ENCODE data around the gene PDE1A. TPM values are rescaled to one million over a fixed set of nuclear protein-coding genes. Genes with fewer than 3 reads are reported as not detected.

PDE1A gene
- total and polyA plus RNA-seq, 7 donors = 0.92 to 4.2 (median 1.8) TPM

DNA sequence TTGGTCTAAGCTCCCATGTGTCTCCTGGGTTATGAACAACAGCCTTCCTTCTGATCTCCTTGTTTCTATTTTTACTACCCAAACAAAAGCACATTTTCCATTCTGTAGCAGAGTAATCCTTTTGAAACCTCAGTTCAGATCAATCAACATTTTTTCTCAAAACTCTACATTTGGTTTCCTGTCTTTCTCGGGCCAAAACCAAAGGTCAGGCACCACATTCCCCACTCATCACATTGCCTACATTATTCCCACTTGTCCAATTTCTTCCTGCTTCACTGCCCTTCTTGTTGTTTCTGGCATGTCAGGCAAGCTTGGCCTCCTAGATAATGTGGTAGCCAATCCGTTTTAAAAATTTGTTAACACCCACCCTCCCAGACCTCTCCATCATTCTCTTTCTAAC, 244.4 kb downstream of the PDE1A start:
- WGBS, 3 donors = 51 to 67% (median 59%) methylated on average over 2 of the region's 2 CpGs
- ATAC-seq = no peak
- intact Hi-C loops (cut with DNase I) = no loop called here
- peaks cover 5% of the 10 kb centered on the region for H3K9me3 ChIP-seq
- no peaks in the 10 kb centered on the region for H3K36me3 ChIP-seq (ENCODE audit: insufficient read depth in 1 of 2, low read depth in 1 of 2)
- H3K4me3 ChIP-seq = no peak overlapping the region
- no peak for DNase-seq
- no peaks in the 10 kb centered on the region for H3K27me3 ChIP-seq (ENCODE audit: insufficient read depth in 3 of 3, low read length in 2 of 3)
- TF ChIP-seq CTCF (IDR thresholded peaks at IDR 0.05) = no peak
- H3K4me1 ChIP-seq = no peaks in the 10 kb centered on the region
- H3K27ac ChIP-seq = no peak overlapping the region

DNA sequence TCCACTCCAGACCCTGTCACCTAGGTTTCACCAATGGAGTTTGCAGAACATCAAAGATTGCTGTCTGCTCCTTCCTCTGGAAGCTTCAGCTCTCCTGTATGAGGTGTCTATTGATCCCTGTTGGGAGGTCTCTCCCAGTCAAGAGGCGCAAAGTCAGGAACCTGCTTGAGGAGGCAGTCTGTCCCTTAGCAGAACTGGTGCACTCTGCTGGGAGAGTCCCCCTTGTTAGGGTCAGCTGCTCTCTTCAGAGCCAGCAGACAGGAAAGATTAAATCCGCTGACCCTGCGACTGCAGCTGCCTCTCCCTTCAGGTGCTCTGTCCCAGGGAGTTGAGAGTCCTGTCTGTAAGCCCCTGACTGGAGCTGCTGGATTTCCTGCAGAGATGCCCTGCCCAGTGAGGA, 245.5 kb downstream of the PDE1A start:
- Histone ChIP-seq H3K4me1 (no peaks in the 10 kb centered on the region), H3K27ac (no peak overlapping the region), H3K4me3 (no peak overlapping the region), H3K9me3 (peaks cover 5% of the 10 kb centered on the region), H3K36me3 (ENCODE audit: insufficient read depth in 1 of 2, low read depth in 1 of 2) (no peaks in the 10 kb centered on the region), H3K27me3 (ENCODE audit: insufficient read depth in 3 of 3, low read length in 2 of 3) (no peaks in the 10 kb centered on the region)
- DNase-seq (no peak), ATAC-seq (no peak)
- no peak for TF ChIP-seq CTCF (IDR thresholded peaks at IDR 0.05)
- intact Hi-C loops (cut with DNase I) = no loop called here
- 77 to 86% (median 85%) methylated on average over 3 of the region's 3 CpGs for WGBS, 3 donors

GRCh38 chr2:182179176-182179575, 247.7 kb downstream of the PDE1A start:
- no peaks in the 10 kb centered on the region for H3K27me3 ChIP-seq (ENCODE audit: insufficient read depth in 3 of 3, low read length in 2 of 3)
- ATAC-seq = no peak
- no peak for DNase-seq
- H3K36me3 ChIP-seq (ENCODE audit: insufficient read depth in 1 of 2, low read depth in 1 of 2) = no peaks in the 10 kb centered on the region
- peaks cover 1% of the 10 kb centered on the region for H3K9me3 ChIP-seq
- TF ChIP-seq CTCF (IDR thresholded peaks at IDR 0.05) = no peak
- no peak overlapping the region for H3K27ac ChIP-seq
- H3K4me1 ChIP-seq = no peaks in the 10 kb centered on the region
- intact Hi-C loops (cut with DNase I) = no loop called here
- no peak overlapping the region for H3K4me3 ChIP-seq

DNA sequence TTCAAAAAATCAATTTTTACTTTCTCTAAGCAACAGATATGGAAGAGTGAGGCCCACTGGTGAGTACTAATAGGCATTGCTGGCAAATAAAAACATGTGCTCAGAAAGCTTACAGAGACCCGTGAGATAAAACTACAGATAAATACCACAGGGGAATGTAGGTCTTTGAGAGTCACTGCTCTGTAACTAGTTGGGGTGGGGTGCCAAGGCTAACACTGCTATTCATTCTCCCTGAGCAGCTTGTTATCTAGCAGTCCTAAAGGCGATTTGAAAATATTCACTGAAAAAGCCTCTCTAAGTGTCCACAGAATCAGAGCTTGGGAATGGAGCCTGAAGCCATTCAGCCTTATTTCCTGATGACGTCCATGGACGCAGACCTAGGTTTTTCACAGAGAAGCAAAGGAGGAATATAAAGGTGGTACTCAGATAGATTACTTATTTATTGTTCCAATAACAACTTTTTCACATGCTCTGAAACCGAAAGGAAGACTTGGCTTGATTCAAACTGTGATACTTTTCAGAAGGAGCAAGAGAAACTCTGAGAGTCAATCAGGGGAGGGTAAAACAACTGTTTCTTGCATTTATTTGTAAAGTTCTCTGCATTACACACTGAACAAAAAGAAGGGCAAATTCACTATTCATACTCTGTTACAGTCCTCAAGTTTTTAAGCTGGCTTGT, 252.8 kb downstream of the PDE1A start:
- no peak for TF ChIP-seq CTCF (IDR thresholded peaks at IDR 0.05)
- 56 to 68% (median 64%) methylated on average over 5 of the region's 5 CpGs for WGBS, 3 donors
- Histone ChIP-seq H3K36me3 (ENCODE audit: insufficient read depth in 1 of 2, low read depth in 1 of 2) (no peaks in the 10 kb centered on the region), H3K27ac (no peak overlapping the region), H3K27me3 (ENCODE audit: insufficient read depth in 3 of 3, low read length in 2 of 3) (no peaks in the 10 kb centered on the region), H3K9me3 (no peaks in the 10 kb centered on the region), H3K4me1 (no peaks in the 10 kb centered on the region), H3K4me3 (no peak overlapping the region)
- intact Hi-C loops (cut with DNase I) = no loop called here
- no peak for DNase-seq
- ATAC-seq = no peak

DNA sequence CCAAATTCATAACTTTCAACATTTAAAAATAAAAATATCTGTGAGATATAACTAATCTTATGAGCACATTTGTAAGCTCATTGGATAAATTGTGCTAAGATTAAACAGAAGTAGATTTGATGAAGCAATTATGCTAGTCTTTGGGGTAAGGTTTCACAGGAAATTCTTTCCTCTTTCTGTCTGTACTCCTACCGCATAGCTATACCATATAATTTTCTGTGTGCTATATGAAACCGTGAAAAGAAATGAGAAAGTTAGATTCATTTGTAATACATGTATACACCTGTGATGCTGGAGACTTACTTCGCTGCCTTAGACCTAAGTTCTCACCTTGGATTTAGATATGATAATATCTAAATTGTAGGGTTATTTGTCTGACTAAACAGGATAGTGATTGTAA, 256.5 kb downstream of the PDE1A start:
- 66 to 73% (median 68%) methylated on average over 3 of the region's 3 CpGs for WGBS, 3 donors
- no peaks in the 10 kb centered on the region for H3K36me3 ChIP-seq (ENCODE audit: insufficient read depth in 1 of 2, low read depth in 1 of 2)
- no peaks in the 10 kb centered on the region for H3K9me3 ChIP-seq
- intact Hi-C loops (cut with DNase I) = no loop called here
- no peak for TF ChIP-seq CTCF (IDR thresholded peaks at IDR 0.05)
- H3K27me3 ChIP-seq (ENCODE audit: insufficient read depth in 3 of 3, low read length in 2 of 3) = no peaks in the 10 kb centered on the region
- no peak overlapping the region for H3K4me3 ChIP-seq
- DNase-seq = no peak
- H3K27ac ChIP-seq = no peak overlapping the region
- no peak for ATAC-seq
- no peaks in the 10 kb centered on the region for H3K4me1 ChIP-seq
